ENCODE measurements around the gene PRUNE2.

The PRUNE2 gene

DNA sequence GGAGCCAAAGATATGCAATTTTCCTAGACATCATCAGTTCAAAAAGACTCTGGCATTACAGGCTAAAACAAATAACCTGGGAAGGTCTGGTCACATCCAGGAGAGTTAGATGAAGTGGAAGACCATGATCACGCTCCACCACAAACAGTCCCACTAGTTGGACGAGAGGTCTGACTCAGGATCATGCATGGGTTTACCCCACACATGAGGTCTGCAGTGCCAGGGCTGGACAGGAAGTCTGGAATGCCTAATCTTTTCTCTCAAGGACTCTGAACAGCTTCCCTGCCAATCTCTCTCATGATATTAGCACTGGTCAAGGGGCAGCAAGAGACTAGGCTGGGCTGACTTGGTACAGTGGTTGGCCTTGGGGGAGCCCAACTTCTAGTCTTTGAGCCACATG, 7.1 kb downstream of the PRUNE2 start:
- Histone ChIP-seq H3K4me3 (replicated peaks; ENCODE audit: insufficient read depth, low read length) (no peak overlapping the region), H3K27me3 (ENCODE audit: insufficient read depth, poor library complexity, severe bottlenecking) (peaks cover 7% of the 10 kb centered on the region), H3K27ac (replicated peaks) (no peak overlapping the region)
- no peak for DNase-seq (ENCODE audit: low read depth in 1 of 2, low spot score in 1 of 2)
- TF ChIP-seq, protein P1, sequence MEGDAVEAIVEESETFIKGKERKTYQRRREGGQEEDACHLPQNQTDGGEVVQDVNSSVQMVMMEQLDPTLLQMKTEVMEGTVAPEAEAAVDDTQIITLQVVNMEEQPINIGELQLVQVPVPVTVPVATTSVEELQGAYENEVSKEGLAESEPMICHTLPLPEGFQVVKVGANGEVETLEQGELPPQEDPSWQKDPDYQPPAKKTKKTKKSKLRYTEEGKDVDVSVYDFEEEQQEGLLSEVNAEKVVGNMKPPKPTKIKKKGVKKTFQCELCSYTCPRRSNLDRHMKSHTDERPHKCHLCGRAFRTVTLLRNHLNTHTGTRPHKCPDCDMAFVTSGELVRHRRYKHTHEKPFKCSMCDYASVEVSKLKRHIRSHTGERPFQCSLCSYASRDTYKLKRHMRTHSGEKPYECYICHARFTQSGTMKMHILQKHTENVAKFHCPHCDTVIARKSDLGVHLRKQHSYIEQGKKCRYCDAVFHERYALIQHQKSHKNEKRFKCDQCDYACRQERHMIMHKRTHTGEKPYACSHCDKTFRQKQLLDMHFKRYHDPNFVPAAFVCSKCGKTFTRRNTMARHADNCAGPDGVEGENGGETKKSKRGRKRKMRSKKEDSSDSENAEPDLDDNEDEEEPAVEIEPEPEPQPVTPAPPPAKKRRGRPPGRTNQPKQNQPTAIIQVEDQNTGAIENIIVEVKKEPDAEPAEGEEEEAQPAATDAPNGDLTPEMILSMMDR (IDR thresholded peaks at IDR 0.05; ENCODE audit: insufficient read depth, low read length): no peak
- no peak for TF ChIP-seq POLR2AphosphoS5 (IDR thresholded peaks at IDR 0.05; ENCODE audit: low read depth)
- TF ChIP-seq, protein P2, sequence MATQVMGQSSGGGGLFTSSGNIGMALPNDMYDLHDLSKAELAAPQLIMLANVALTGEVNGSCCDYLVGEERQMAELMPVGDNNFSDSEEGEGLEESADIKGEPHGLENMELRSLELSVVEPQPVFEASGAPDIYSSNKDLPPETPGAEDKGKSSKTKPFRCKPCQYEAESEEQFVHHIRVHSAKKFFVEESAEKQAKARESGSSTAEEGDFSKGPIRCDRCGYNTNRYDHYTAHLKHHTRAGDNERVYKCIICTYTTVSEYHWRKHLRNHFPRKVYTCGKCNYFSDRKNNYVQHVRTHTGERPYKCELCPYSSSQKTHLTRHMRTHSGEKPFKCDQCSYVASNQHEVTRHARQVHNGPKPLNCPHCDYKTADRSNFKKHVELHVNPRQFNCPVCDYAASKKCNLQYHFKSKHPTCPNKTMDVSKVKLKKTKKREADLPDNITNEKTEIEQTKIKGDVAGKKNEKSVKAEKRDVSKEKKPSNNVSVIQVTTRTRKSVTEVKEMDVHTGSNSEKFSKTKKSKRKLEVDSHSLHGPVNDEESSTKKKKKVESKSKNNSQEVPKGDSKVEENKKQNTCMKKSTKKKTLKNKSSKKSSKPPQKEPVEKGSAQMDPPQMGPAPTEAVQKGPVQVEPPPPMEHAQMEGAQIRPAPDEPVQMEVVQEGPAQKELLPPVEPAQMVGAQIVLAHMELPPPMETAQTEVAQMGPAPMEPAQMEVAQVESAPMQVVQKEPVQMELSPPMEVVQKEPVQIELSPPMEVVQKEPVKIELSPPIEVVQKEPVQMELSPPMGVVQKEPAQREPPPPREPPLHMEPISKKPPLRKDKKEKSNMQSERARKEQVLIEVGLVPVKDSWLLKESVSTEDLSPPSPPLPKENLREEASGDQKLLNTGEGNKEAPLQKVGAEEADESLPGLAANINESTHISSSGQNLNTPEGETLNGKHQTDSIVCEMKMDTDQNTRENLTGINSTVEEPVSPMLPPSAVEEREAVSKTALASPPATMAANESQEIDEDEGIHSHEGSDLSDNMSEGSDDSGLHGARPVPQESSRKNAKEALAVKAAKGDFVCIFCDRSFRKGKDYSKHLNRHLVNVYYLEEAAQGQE (IDR thresholded peaks at IDR 0.05; ENCODE audit: insufficient replicate concordance, low read depth): no peak
- no peak for TF ChIP-seq SPI1 (IDR thresholded peaks at IDR 0.05; ENCODE audit: borderline replicate concordance, low read depth)
- no peak for TF ChIP-seq GABPA (IDR thresholded peaks at IDR 0.05; ENCODE audit: low read depth)

GRCh38 chr9:76897804-76898525, 7.9 kb downstream of the PRUNE2 start:
- DNase-seq (ENCODE audit: low read depth in 1 of 2, low spot score in 1 of 2): no peak
- TF ChIP-seq, protein P2 (IDR thresholded peaks at IDR 0.05; ENCODE audit: insufficient replicate concordance, low read depth): no peak
- TF ChIP-seq SPI1 (IDR thresholded peaks at IDR 0.05; ENCODE audit: borderline replicate concordance, low read depth): peak; percentile 76
- Histone ChIP-seq H3K4me3 (replicated peaks; ENCODE audit: insufficient read depth, low read length) (no peak overlapping the region), H3K27ac (replicated peaks) (no peak overlapping the region), H3K27me3 (ENCODE audit: insufficient read depth, poor library complexity, severe bottlenecking) (peaks cover 7% of the 10 kb centered on the region)

GRCh38 chr9:76896035-76896434, 9.9 kb downstream of the PRUNE2 start:
- TF ChIP-seq, protein P1 (IDR thresholded peaks at IDR 0.05; ENCODE audit: insufficient read depth, low read length): no peak
- TF ChIP-seq, protein P2 (IDR thresholded peaks at IDR 0.05; ENCODE audit: insufficient replicate concordance, low read depth): no peak
- TF ChIP-seq GABPA (IDR thresholded peaks at IDR 0.05; ENCODE audit: low read depth) (no peak), SPI1 (IDR thresholded peaks at IDR 0.05; ENCODE audit: borderline replicate concordance, low read depth) (no peak), POLR2AphosphoS5 (IDR thresholded peaks at IDR 0.05; ENCODE audit: low read depth) (no peak)
- Histone ChIP-seq H3K27me3 (ENCODE audit: insufficient read depth, poor library complexity, severe bottlenecking) (peaks cover 4% of the 10 kb centered on the region), H3K27ac (replicated peaks) (no peak overlapping the region), H3K4me3 (replicated peaks; ENCODE audit: insufficient read depth, low read length) (no peak overlapping the region)
- no peak for DNase-seq (ENCODE audit: low read depth in 1 of 2, low spot score in 1 of 2)

Measured in HL-60 (cell line).